ENCODE measurements around the gene EML2.
A peak's percentile ranks its signal among the peaks of the same experiment; 100 is the strongest.

Gene EML2

DNA sequence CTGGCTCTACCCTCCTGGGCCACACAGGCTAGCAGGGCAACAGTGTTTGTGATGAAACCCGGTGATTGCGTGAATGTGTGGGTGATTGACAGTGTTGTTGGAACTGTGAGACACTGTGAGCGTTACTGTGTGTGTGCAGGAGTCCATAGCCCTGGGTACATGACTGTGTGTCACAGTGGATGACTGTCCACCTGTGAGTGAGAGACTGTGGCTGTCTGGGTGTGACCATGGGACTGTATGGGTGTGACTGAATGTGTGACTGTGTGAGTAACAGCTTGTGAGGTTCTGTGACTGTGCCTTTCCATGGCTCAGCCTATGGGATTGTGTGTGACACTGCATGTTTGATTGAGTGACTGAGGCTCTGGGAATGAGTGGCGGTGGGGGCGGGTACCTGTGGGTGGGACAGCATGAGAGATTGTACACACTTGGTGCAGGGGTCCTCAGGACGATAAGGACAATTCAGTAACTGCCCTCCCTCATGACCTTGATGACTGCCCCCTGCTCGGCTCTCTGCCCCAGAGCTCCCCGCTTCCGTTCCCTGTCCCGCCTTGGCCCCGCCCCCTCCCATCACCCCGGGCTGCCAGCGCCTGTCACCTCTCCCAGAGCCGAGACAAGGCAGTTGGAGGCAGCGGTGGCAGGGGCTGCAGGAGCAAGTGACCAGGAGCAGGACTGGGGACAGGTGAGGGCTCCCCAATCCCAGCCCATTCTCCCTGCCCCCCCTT, 28.6 kb upstream of the EML2 start, which contains the start of gene GIPR:
Gene GIPR (plus strand): TSS at position 602 of the 722 bp plus-strand sequence. CDS start 1,300 bp downstream, outside the sequence.
- TF ChIP-seq HDGF (IDR thresholded peaks at IDR 0.05; ENCODE audit: borderline replicate concordance) (no peak), ARNT (IDR thresholded peaks at IDR 0.05) (no peak), FOXK2 (IDR thresholded peaks at IDR 0.05) (no peak)
- TF ChIP-seq, protein P1, sequence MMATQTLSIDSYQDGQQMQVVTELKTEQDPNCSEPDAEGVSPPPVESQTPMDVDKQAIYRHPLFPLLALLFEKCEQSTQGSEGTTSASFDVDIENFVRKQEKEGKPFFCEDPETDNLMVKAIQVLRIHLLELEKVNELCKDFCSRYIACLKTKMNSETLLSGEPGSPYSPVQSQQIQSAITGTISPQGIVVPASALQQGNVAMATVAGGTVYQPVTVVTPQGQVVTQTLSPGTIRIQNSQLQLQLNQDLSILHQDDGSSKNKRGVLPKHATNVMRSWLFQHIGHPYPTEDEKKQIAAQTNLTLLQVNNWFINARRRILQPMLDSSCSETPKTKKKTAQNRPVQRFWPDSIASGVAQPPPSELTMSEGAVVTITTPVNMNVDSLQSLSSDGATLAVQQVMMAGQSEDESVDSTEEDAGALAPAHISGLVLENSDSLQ (IDR thresholded peaks at IDR 0.05), result peak; percentile 72
- DNase-seq (ENCODE audit: extremely low spot score), result no peak
- ChIA-PET POLR2A (interaction anchor here (0.9 to 1.8 kb wide), 2 partner anchors 10 to 24 kb away, joined by 4 to 7 read pairs; partner anchors contain the start of genes QPCTL and SNRPD2), CTCF (no interaction called here)

DNA sequence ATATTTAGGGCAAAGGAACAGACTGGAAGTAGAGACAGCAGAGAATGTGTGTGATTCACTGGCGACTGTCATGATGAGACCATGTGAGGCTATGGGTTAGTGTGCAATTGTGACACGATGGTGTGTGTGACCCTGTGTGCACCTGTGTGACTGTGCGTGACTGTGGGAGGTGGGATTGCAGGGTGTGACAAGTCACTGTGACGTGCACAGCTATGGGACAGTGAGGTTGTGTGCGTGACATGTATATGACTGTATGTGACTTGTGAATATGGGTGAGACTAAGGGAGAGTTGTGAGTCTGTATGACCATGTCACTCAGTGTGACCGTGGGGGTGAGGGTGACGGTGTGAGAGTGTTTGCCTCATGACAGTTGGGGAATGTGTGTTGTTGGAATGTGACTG, 25.4 kb upstream of the EML2 start:
- DNase-seq (ENCODE audit: extremely low spot score), result no peak
- ChIA-PET POLR2A (no interaction called here), CTCF (no interaction called here)
- TF ChIP-seq, protein P1 (IDR thresholded peaks at IDR 0.05), result no peak
- TF ChIP-seq LEF1 (IDR thresholded peaks at IDR 0.05; ENCODE audit: borderline replicate concordance) (no peak), FOXA1 (IDR thresholded peaks at IDR 0.05) (no peak), FOXM1 (IDR thresholded peaks at IDR 0.05; ENCODE audit: borderline replicate concordance) (no peak), FOXK2 (IDR thresholded peaks at IDR 0.05) (no peak), L3MBTL2 (conservative IDR thresholded peaks at IDR 0.05) (no peak), ZNF384 (IDR thresholded peaks at IDR 0.05) (no peak), ARNT (IDR thresholded peaks at IDR 0.05) (no peak), ELF4 (IDR thresholded peaks at IDR 0.05) (no peak), SUZ12 (IDR thresholded peaks at IDR 0.05) (no peak), TARDBP (IDR thresholded peaks at IDR 0.05) (no peak), SP1 (IDR thresholded peaks at IDR 0.05) (no peak), BHLHE40 (IDR thresholded peaks at IDR 0.05; ENCODE audit: borderline replicate concordance) (no peak), HDGF (IDR thresholded peaks at IDR 0.05; ENCODE audit: borderline replicate concordance) (no peak), NFRKB (IDR thresholded peaks at IDR 0.05) (no peak), CTBP1 (IDR thresholded peaks at IDR 0.05; ENCODE audit: borderline replicate concordance) (no peak)

DNA sequence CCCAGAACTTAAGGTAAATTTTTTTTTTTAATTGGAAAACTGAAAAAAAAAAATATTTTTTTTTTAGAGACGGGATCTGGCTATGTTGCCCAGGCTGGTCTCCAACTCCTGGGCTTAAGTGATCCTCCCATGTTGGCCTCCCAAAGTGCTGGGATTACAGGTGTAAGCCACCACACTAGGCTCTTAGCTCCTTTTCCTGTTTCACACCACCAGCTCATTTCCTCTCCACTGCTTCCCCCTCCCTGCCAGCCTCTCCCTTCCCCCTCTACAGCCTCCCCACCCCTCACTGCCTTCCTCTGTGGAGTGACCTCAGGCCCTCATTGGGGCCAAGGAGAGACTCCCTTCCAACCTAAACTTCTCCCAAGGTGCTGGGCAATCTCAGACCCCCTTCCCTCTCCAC, 24.6 kb upstream of the EML2 start:
- no peak for DNase-seq (ENCODE audit: extremely low spot score)
- POLR2A ChIA-PET, result no interaction called here
- CTCF ChIA-PET, result no interaction called here
- TF ChIP-seq FOXM1 (IDR thresholded peaks at IDR 0.05; ENCODE audit: borderline replicate concordance) (no peak), NFRKB (IDR thresholded peaks at IDR 0.05) (no peak), CTBP1 (IDR thresholded peaks at IDR 0.05; ENCODE audit: borderline replicate concordance) (no peak), FOXA1 (IDR thresholded peaks at IDR 0.05) (no peak)

DNA sequence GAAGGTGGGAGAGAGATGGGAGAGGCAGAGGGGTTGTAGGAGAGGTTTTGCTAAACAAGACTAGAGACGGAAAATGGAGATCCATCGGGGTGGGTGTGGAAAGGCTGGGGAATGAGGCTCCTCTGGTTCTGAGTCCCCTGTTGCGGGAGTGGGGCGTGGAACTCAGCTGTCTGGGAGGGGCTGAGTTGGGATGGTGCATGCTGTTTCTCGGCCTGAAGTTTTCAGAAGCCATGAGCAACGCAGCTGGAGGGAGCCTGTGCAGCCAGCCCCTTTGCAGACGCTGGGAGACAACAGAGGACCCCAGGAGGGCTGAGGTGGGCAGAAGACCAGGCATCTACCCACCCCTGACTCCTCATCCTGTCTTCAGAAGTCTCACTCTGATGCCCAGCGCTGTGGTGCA, 21.4 kb upstream of the EML2 start:
- CTCF ChIA-PET, result interaction anchor here (0.6 kb wide), 1 partner anchor 45 kb away, joined by 3 read pairs; no protein-coding TSS in a partner anchor
- no peak for TF ChIP-seq L3MBTL2 (conservative IDR thresholded peaks at IDR 0.05)
- no peak for TF ChIP-seq FOXA1 (IDR thresholded peaks at IDR 0.05)
- TF ChIP-seq HDGF (IDR thresholded peaks at IDR 0.05; ENCODE audit: borderline replicate concordance), result no peak
- TF ChIP-seq FOXK2 (IDR thresholded peaks at IDR 0.05), result no peak
- TF ChIP-seq CTBP1 (IDR thresholded peaks at IDR 0.05; ENCODE audit: borderline replicate concordance), result no peak
- TF ChIP-seq ARNT (IDR thresholded peaks at IDR 0.05), result no peak
- TF ChIP-seq SUZ12 (IDR thresholded peaks at IDR 0.05), result no peak
- TF ChIP-seq NFRKB (IDR thresholded peaks at IDR 0.05), result no peak
- no peak for TF ChIP-seq SP1 (IDR thresholded peaks at IDR 0.05)
- TF ChIP-seq ELF4 (IDR thresholded peaks at IDR 0.05), result no peak
- TF ChIP-seq FOXM1 (IDR thresholded peaks at IDR 0.05; ENCODE audit: borderline replicate concordance), result no peak
- TF ChIP-seq LEF1 (IDR thresholded peaks at IDR 0.05; ENCODE audit: borderline replicate concordance), result no peak
- no peak for TF ChIP-seq TARDBP (IDR thresholded peaks at IDR 0.05)
- no peak for TF ChIP-seq BHLHE40 (IDR thresholded peaks at IDR 0.05; ENCODE audit: borderline replicate concordance)
- POLR2A ChIA-PET, result interaction anchor here (0.8 to 1.5 kb wide), 3 partner anchors 10 to 14 kb away, joined by 3 to 4 read pairs (median 3); no protein-coding TSS in a partner anchor
- no peak for DNase-seq (ENCODE audit: extremely low spot score)

DNA sequence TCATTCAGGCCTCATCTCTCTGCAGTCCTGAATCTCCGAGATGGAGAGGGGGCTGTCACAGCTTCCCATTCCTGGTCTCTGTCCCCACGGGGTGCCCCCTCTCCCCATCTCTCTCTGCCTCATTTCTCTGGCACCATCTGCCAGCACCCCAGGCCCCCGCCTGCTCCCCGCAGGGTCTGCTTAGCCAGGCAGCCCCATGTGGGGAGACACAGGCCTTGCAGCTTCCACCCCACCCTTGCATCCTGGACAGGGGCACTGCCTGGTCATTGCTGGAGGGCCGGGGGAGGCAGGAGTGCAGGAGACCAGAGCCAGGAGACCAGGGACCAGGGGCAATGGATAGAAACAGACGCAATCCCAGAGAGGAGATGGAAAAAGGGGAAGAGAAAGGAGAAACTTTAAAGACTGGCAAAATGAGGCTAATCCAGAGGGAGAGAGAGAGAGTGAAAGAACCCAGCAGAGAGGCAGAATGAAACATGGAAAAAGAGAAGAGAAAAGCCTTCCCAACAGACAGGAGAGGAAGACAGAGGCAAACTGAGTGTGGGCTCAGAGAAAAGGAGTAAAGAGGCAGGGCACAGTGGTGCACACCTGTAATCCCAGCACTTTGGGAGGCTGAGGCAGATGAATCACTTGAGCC, 20.0 kb upstream of the EML2 start:
- no peak for DNase-seq (ENCODE audit: extremely low spot score)
- TF ChIP-seq NFRKB (IDR thresholded peaks at IDR 0.05), result no peak
- TF ChIP-seq, protein P1 (IDR thresholded peaks at IDR 0.05), result no peak
- TF ChIP-seq SUZ12 (IDR thresholded peaks at IDR 0.05), result no peak
- TF ChIP-seq ARNT (IDR thresholded peaks at IDR 0.05), result no peak
- TF ChIP-seq L3MBTL2 (conservative IDR thresholded peaks at IDR 0.05), result no peak
- no peak for TF ChIP-seq FOXM1 (IDR thresholded peaks at IDR 0.05; ENCODE audit: borderline replicate concordance)
- TF ChIP-seq ZNF384 (IDR thresholded peaks at IDR 0.05), result no peak
- TF ChIP-seq ELF4 (IDR thresholded peaks at IDR 0.05), result no peak
- TF ChIP-seq CTBP1 (IDR thresholded peaks at IDR 0.05; ENCODE audit: borderline replicate concordance), result no peak
- TF ChIP-seq BHLHE40 (IDR thresholded peaks at IDR 0.05; ENCODE audit: borderline replicate concordance), result no peak
- no peak for TF ChIP-seq FOXK2 (IDR thresholded peaks at IDR 0.05)
- TF ChIP-seq FOXA1 (IDR thresholded peaks at IDR 0.05), result no peak
- no peak for TF ChIP-seq LEF1 (IDR thresholded peaks at IDR 0.05; ENCODE audit: borderline replicate concordance)
- no peak for TF ChIP-seq SP1 (IDR thresholded peaks at IDR 0.05)
- no peak for TF ChIP-seq TARDBP (IDR thresholded peaks at IDR 0.05)
- CTCF ChIA-PET, result no interaction called here
- POLR2A ChIA-PET, result interaction anchor here (1.3 kb wide), 1 partner anchor 33 kb away, joined by 5 read pairs; the partner anchor contains the start of gene QPCTL

All from HEK293T (cell line).